GM03348 (cell line): ENCODE measurements around the gene ODF2.

Experiments used
- DNase-seq: peaks from one replicate; pipeline ENCODE4 v3.0.0; 2012; ENCODE audit warnings: low spot score

ODF2 gene

DNA sequence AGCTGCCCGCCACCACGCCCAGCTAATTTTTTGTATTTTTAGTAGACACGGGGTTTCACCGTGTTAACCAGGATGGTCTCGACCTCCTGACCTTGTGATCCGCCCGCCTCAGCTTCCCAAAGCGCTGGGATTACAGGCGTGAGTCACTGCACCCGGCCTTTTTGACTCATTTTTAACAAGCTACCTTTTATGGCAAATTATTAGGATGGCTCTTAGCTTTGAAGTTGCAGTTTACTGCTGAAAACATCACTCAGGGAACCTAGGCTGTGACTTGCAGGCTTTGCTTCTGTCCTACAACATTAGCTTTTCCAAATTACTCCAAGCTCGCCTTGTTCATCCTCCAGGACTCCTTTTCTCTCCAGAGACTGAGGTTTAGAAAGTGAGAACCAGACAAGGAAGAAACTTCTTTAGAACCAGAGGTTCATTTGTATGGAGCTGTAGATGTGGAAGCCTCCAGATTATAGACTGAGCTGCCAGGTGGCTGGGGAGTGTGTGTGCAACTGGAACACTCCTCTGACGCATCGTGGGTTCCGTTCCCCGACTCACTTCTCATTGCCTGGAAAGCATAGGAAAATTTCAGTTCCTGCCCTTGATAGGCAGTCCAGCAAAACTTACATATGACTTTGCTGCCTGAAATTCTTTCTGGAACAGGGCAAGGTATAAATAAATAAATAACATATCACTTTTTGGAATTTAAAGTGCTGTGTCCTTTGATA is 72.8 kb downstream of the ODF2 start:
- DNase-seq = no peak

DNA sequence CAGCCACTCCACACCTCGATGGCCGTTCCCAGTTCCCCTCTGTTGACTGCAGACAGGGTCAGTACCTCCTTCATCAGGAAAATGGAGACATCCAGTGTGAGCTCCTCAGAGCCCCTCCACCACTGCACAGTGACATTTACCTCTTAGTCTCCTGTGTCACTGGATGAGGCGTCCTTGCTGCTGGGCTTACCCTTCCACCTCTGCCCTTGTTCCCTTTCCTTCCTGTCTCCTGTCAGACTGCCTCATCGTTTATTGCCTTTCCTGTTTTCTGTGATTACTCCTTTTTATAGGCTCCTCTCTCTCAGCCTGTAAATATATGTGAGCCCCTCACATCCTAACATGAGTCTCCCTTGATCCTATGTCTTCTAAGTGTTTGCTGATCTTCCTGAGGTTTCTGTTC is 73.4 kb downstream of the ODF2 start:
- DNase-seq = no peak

DNA sequence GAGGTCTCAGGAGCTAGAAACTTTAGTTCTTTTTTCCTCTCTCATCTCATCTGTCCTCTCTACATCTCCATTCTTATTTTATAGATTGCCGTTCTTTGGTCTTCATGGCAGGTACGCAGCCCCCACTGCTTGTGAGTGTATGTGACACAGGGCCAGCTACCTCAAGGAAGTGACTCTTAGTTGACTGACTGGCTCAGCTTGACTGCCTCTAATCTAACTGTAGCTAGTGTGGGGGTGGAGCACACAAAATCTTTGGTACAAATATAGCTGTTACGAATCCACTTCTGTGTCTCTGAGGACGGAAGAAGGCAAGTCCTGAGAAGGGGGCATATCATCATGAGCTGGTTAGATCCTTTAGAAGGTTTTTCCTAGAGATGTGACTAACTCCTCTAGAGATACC is 76.8 kb downstream of the ODF2 start:
- no peak for DNase-seq

GRCh38 chr9:128540634-128541360 is 85.0 kb downstream of the ODF2 start:
- no peak for DNase-seq

GRCh38 chr9:128546504-128546903 is 90.7 kb downstream of the ODF2 start:
- no peak for DNase-seq

GRCh38 chr9:128548876-128549275 is 93.1 kb downstream of the ODF2 start:
- DNase-seq = no peak

GRCh38 chr9:128550226-128550625 is 94.4 kb downstream of the ODF2 start:
- DNase-seq = no peak
